OCI-LY1 (cell line): ENCODE data around the gene DNAJC11.

ENCODE experiments used
- H2AFZ ChIP-seq: fragments of 200-600 bp; sonication (generic), shearing (Covaris generic); 2 replicates; pipeline ENCODE4 v1.6.0; 2014; ENCODE audit warnings: antibody characterized with exemption, mild to moderate bottlenecking, low read length
- H3F3A ChIP-seq: fragments of 200-600 bp; sonication (generic), shearing (Covaris generic); 2 replicates; pipeline ENCODE4 v1.6.0; 2014; ENCODE audit warnings: mild to moderate bottlenecking, antibody characterized with exemption, low read length, moderate library complexity; ENCODE audit not compliant: insufficient read depth
- H3K27ac ChIP-seq: fragments of 200-600 bp; sonication (generic); 2 replicates; pipeline ENCODE4 v1.5.1; 2014; ENCODE audit warnings: low read length, mixed run types, mild to moderate bottlenecking, low read depth; ENCODE audit not compliant: poor library complexity, severe bottlenecking
- H3K27me3 ChIP-seq: fragments of 200-600 bp; sonication (generic); 2 replicates; pipeline ENCODE4 v1.6.0; 2014; ENCODE audit warnings: antibody characterized with exemption, mild to moderate bottlenecking, low read length, moderate library complexity; ENCODE audit not compliant: insufficient read depth
- H3K36me3 ChIP-seq: fragments of 200-600 bp; sonication (generic); 2 replicates; pipeline ENCODE4 v1.6.1; 2014; ENCODE audit warnings: mild to moderate bottlenecking, antibody characterized with exemption, low read length, moderate library complexity, mixed read lengths; ENCODE audit not compliant: insufficient read depth
- H3K4me1 ChIP-seq: fragments of 200-600 bp; sonication (generic); 2 replicates; pipeline ENCODE4 v1.5.1; 2014; ENCODE audit warnings: mild to moderate bottlenecking, low read length, moderate library complexity; ENCODE audit not compliant: insufficient read depth, severe bottlenecking
- H3K4me2 ChIP-seq: fragments of 200-600 bp; sonication (generic), shearing (Covaris generic); 2 replicates; pipeline ENCODE4 v1.6.1; 2014; ENCODE audit warnings: low read length
- H3K4me3 ChIP-seq: fragments of 200-600 bp; sonication (generic); 2 replicates; pipeline ENCODE4 v1.5.1; 2014; ENCODE audit warnings: low read length, low read depth, mild to moderate bottlenecking, mixed read lengths; ENCODE audit not compliant: poor library complexity, severe bottlenecking
- H3K79me2 ChIP-seq: fragments of 200-600 bp; shearing (Covaris generic); 2 replicates; pipeline ENCODE4 v1.6.1; 2016; ENCODE audit warnings: mixed run types, low read length, mixed read lengths; ENCODE audit not compliant: insufficient read depth
- H3K9ac ChIP-seq: fragments of 200-600 bp; sonication (generic), shearing (Covaris generic); 2 replicates; pipeline ENCODE4 v1.6.1; 2014; ENCODE audit warnings: mild to moderate bottlenecking, low read length, mixed read lengths
- H3K9me2 ChIP-seq: fragments of 200-600 bp; sonication (generic), shearing (Covaris generic); 2 replicates; pipeline ENCODE4 v1.6.1; 2014; ENCODE audit warnings: low read depth, mild to moderate bottlenecking, low read length, mixed read lengths
- H3K9me3 ChIP-seq: fragments of 200-600 bp; shearing (Covaris generic); 2 replicates; pipeline ENCODE4 v1.6.1; 2014; ENCODE audit warnings: low read length, mixed read lengths
- H4K20me1 ChIP-seq: fragments of 200-600 bp; sonication (generic), shearing (Covaris generic); 2 replicates; pipeline ENCODE4 v1.6.0; 2016; ENCODE audit warnings: mild to moderate bottlenecking, low read length; ENCODE audit not compliant: insufficient read depth
- EZH2 ChIP-seq: fragments of 200-600 bp; sonication (generic), shearing (Covaris generic); IDR thresholded peaks from 2 replicates; pipeline ENCODE4 v1.8.0; 2017; ENCODE audit warnings: borderline replicate concordance, mixed run types, mild to moderate bottlenecking, antibody characterized with exemption, low read length, moderate library complexity, mixed read lengths
- TF ChIP-seq, protein P1 (sequence below): fragments of 200-600 bp; sonication (generic), shearing (Covaris generic); IDR thresholded peaks from 2 replicates; pipeline ENCODE4 v1.5.1; 2017; ENCODE audit warnings: mild to moderate bottlenecking, antibody characterized with exemption, low read length, moderate library complexity, mixed read lengths

DNAJC11 gene

DNA sequence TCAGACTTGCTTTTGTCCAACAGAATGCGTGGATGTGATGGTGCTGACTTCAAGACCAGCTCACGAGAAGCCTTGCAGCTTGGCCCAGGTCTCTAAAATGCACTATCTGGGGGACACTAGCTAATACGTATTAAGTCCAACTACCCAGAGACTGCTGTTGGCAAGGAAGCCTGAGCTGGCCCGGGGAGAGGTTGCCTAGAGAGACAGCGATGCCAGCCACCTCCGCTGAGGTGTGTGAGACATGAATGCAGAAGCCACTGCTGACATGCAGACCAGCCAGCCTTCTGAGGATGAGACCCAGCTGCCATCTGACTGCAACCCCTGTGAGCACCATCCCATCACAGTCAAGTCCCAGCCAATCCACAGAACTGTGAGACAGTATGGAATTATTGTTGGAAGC is 44.5 kb downstream of the DNAJC11 start:
- no peaks in the 10 kb centered on the region for H3F3A ChIP-seq
- H3K9me2 ChIP-seq: no peaks in the 10 kb centered on the region
- H3K9me3 ChIP-seq: no peaks in the 10 kb centered on the region
- H3K4me2 ChIP-seq: no peak overlapping the region
- no peaks in the 10 kb centered on the region for H3K27me3 ChIP-seq
- TF ChIP-seq EZH2: no peak
- no peak overlapping the region for H3K4me3 ChIP-seq
- no peaks in the 10 kb centered on the region for H3K4me1 ChIP-seq
- H3K79me2 ChIP-seq: no peaks in the 10 kb centered on the region
- no peak overlapping the region for H3K27ac ChIP-seq
- peaks cover 32% of the 10 kb centered on the region for H3K36me3 ChIP-seq
- no peak overlapping the region for H2AFZ ChIP-seq
- H4K20me1 ChIP-seq: no peaks in the 10 kb centered on the region
- no peak overlapping the region for H3K9ac ChIP-seq

DNA sequence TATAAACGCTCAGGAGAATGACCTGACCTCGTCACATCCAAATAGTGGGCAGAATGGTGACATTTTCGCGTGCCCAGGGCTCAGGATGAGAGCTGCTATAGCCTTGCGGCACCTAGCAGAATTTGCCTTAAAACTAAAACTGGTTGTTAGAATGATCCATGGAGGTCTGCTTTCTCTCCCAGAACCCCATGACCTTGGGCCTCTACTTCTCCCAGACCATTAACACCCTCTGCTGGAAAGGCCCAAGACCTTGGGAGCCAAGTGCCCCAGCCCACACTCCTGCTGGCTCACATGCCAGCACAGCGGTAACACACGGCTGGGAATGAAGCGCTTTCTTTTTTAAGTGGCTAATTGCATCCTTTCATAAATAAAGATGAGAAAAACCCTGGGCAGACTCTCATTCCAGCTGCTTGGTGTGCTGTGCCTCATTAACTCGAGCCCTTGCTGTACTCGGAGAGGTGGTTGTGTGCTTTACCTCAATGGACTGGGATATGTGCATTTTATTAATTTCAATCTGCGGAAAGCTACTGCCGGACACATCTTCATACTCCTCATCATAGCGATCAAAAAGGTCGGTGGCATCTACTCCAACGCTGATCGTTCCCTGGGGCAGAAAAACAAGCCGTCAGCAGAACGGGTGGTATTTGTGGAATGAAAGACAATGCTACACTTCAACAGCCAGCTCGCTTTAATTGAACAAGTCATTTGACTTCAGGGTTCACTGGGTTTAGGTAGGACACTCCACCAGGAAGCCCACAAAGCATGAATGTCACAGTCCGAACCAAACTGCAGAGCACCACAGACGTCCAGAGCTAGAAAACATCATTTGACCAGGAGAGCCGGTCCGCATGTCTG is 48.0 kb downstream of the DNAJC11 start:
- no peaks in the 10 kb centered on the region for H3K4me1 ChIP-seq
- no peak overlapping the region for H3K27ac ChIP-seq
- TF ChIP-seq, protein P1, sequence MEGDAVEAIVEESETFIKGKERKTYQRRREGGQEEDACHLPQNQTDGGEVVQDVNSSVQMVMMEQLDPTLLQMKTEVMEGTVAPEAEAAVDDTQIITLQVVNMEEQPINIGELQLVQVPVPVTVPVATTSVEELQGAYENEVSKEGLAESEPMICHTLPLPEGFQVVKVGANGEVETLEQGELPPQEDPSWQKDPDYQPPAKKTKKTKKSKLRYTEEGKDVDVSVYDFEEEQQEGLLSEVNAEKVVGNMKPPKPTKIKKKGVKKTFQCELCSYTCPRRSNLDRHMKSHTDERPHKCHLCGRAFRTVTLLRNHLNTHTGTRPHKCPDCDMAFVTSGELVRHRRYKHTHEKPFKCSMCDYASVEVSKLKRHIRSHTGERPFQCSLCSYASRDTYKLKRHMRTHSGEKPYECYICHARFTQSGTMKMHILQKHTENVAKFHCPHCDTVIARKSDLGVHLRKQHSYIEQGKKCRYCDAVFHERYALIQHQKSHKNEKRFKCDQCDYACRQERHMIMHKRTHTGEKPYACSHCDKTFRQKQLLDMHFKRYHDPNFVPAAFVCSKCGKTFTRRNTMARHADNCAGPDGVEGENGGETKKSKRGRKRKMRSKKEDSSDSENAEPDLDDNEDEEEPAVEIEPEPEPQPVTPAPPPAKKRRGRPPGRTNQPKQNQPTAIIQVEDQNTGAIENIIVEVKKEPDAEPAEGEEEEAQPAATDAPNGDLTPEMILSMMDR: no peak
- TF ChIP-seq EZH2: no peak
- no peak overlapping the region for H3K9ac ChIP-seq
- H3K4me3 ChIP-seq: no peak overlapping the region
- H3K4me2 ChIP-seq: no peak overlapping the region
- H3K9me3 ChIP-seq: no peaks in the 10 kb centered on the region
- no peaks in the 10 kb centered on the region for H3K79me2 ChIP-seq
- H3K9me2 ChIP-seq: no peaks in the 10 kb centered on the region
- no peak overlapping the region for H2AFZ ChIP-seq
- H3F3A ChIP-seq: no peaks in the 10 kb centered on the region
- no peaks in the 10 kb centered on the region for H4K20me1 ChIP-seq
- H3K27me3 ChIP-seq: no peaks in the 10 kb centered on the region
- peaks cover 49% of the 10 kb centered on the region for H3K36me3 ChIP-seq

DNA sequence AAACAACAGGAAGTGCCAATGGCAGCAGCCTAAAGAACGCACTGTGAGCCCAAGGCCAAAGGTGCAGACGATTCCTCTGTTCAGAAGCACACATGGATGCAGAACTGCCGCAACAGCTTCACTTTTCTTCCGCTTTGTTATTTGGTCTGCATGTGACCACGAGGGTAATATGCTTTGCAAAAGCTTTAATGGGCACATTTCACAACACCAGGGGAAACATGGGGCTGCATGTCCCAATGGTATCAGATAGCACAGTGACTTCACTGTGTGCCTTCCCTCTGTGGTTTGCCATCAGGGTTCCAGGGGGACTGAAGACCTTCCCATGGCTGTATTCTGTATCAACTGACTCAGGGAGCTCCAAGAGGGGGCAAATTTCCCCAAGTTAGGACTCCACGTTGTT is 48.6 kb downstream of the DNAJC11 start:
- Histone ChIP-seq H3F3A (no peaks in the 10 kb centered on the region), H3K9me3 (no peaks in the 10 kb centered on the region), H3K4me2 (no peak overlapping the region), H3K36me3 (peaks cover 49% of the 10 kb centered on the region), H3K4me3 (no peak overlapping the region), H3K9me2 (no peaks in the 10 kb centered on the region), H2AFZ (no peak overlapping the region), H3K9ac (no peak overlapping the region), H4K20me1 (no peaks in the 10 kb centered on the region), H3K4me1 (no peaks in the 10 kb centered on the region), H3K27ac (no peak overlapping the region), H3K79me2 (no peaks in the 10 kb centered on the region), H3K27me3 (no peaks in the 10 kb centered on the region)
- no peak for TF ChIP-seq EZH2
- TF ChIP-seq, protein P1: no peak

DNA sequence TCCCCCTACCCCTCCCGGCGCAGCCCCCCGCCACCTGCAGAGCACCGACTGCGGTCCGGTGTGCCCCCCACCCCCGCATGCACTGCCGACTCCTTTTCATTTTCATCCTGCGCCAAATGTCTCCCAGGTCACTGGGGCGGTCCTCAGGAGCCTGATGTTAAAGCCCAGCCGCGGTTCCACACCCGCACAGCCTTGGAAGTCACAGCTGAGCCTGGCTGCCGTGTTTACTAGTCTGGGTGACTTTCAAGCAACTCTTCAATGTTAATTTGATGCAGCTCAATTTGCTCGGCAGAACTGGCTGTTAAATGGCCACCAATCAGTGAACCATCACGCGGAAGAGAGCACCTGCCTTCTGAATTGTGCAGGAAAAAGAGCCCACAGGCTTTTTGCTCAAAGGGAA is 49.7 kb downstream of the DNAJC11 start:
- no peaks in the 10 kb centered on the region for H3F3A ChIP-seq
- H3K27ac ChIP-seq: no peak overlapping the region
- TF ChIP-seq, protein P1: no peak
- TF ChIP-seq EZH2: no peak
- no peaks in the 10 kb centered on the region for H3K9me2 ChIP-seq
- no peaks in the 10 kb centered on the region for H3K79me2 ChIP-seq
- H3K4me2 ChIP-seq: no peak overlapping the region
- no peaks in the 10 kb centered on the region for H3K4me1 ChIP-seq
- H2AFZ ChIP-seq: no peak overlapping the region
- H4K20me1 ChIP-seq: no peaks in the 10 kb centered on the region
- H3K27me3 ChIP-seq: no peaks in the 10 kb centered on the region
- H3K4me3 ChIP-seq: no peak overlapping the region
- no peak overlapping the region for H3K9ac ChIP-seq
- no peaks in the 10 kb centered on the region for H3K9me3 ChIP-seq
- peaks cover 44% of the 10 kb centered on the region for H3K36me3 ChIP-seq
